GM19023 (cell line): ENCODE results near the gene CEMIP2.

Experiments
- ATAC-seq: cut with Tn5 transposase; IDR thresholded peaks from one replicate; pipeline ENCODE4 v1.9.1; 2021; ENCODE audit warnings: mild to moderate bottlenecking, moderate library complexity; ENCODE audit not compliant: unreplicated experiment

CEMIP2 gene

GRCh38 chr9:71747576-71747975, 20.7 kb downstream of the CEMIP2 start:
- no peak for ATAC-seq

GRCh38 chr9:71746758-71747125, 21.6 kb downstream of the CEMIP2 start:
- ATAC-seq: no peak

GRCh38 chr9:71746023-71746757, 22.1 kb downstream of the CEMIP2 start:
- ATAC-seq: no peak

- ATAC-seq: no peak
These were observed 23.4 kb downstream of the CEMIP2 start for GRCh38 chr9:71744754-71745521.

- ATAC-seq: no peak
These were observed 24.4 kb downstream of the CEMIP2 start for GRCh38 chr9:71743882-71744281.

GRCh38 chr9:71743217-71743705, 25.1 kb downstream of the CEMIP2 start:
- no peak for ATAC-seq

GRCh38 chr9:71742703-71743102, 25.6 kb downstream of the CEMIP2 start:
- no peak for ATAC-seq

GRCh38 chr9:71741926-71742648, 26.2 kb downstream of the CEMIP2 start:
- no peak for ATAC-seq

GRCh38 chr9:71740199-71740598, 28.1 kb downstream of the CEMIP2 start:
- no peak for ATAC-seq

- no peak for ATAC-seq
These were observed 30.9 kb downstream of the CEMIP2 start for GRCh38 chr9:71737455-71737854.

GRCh38 chr9:71736236-71736635, 32.1 kb downstream of the CEMIP2 start:
- ATAC-seq: no peak

- no peak for ATAC-seq
These were observed 33.4 kb downstream of the CEMIP2 start for GRCh38 chr9:71734950-71735349.

- no peak for ATAC-seq
These were observed 35.1 kb downstream of the CEMIP2 start for GRCh38 chr9:71733176-71733575.

- ATAC-seq: no peak
These were observed 38.3 kb downstream of the CEMIP2 start for GRCh38 chr9:71729816-71730526.

- no peak for ATAC-seq
These were observed 41.6 kb downstream of the CEMIP2 start for GRCh38 chr9:71726723-71727122.

GRCh38 chr9:71725590-71726338, 42.5 kb downstream of the CEMIP2 start:
- no peak for ATAC-seq

- ATAC-seq: no peak
These were observed 46.5 kb downstream of the CEMIP2 start for GRCh38 chr9:71721855-71722254.

GRCh38 chr9:71719562-71719961, 48.8 kb downstream of the CEMIP2 start:
- no peak for ATAC-seq

- no peak for ATAC-seq
These were observed 49.2 kb downstream of the CEMIP2 start for GRCh38 chr9:71719088-71719487.
